Glutamatergic neuron (in vitro differentiated cells): Measurements from ENCODE around the gene NCLN. TPM values are rescaled to one million over a fixed set of nuclear protein-coding genes. Genes with fewer than 3 reads are reported as not detected.

Experiments
- DNase-seq: peaks from one replicate; pipeline ENCODE4 v3.0.0; 2022
- H3K27ac Mint-ChIP-seq: one replicate; pipeline ENCODE4 v1.8.0; 2020; ENCODE audit warnings: mild to moderate bottlenecking, mixed read lengths, inconsistent platforms; ENCODE audit not compliant: unreplicated experiment
- H3K27me3 Mint-ChIP-seq: one replicate; pipeline ENCODE4 v1.8.0; 2020; ENCODE audit warnings: mild to moderate bottlenecking, moderate library complexity, mixed read lengths, inconsistent platforms; ENCODE audit not compliant: unreplicated experiment
- H3K36me3 Mint-ChIP-seq: one replicate; pipeline ENCODE4 v1.8.0; 2020; ENCODE audit warnings: mild to moderate bottlenecking, mixed read lengths, inconsistent platforms; ENCODE audit not compliant: unreplicated experiment
- H3K4me1 Mint-ChIP-seq: one replicate; pipeline ENCODE4 v1.8.0; 2020; ENCODE audit warnings: mild to moderate bottlenecking, low read depth, mixed read lengths, inconsistent platforms; ENCODE audit not compliant: unreplicated experiment
- H3K4me3 Mint-ChIP-seq: one replicate; pipeline ENCODE4 v1.8.0; 2020; ENCODE audit warnings: mild to moderate bottlenecking, mixed read lengths, inconsistent platforms; ENCODE audit not compliant: unreplicated experiment
- H3K9me3 Mint-ChIP-seq: one replicate; pipeline ENCODE4 v1.8.0; 2020; ENCODE audit warnings: mild to moderate bottlenecking, moderate library complexity, mixed read lengths, inconsistent platforms; ENCODE audit not compliant: unreplicated experiment
- CTCF ChIP-seq: fragments of 200-600 bp; sonication (generic); IDR thresholded peaks from one replicate; pipeline ENCODE4 v1.5.0; 2021; ENCODE audit not compliant: partially characterized antibody, unreplicated experiment
- total RNA-seq: library from RNA; stranded (reverse); fragmentation: NEBNext Ultra II Directional; extraction: Animal tissue kit (Norgen Biotek cat#: 25700); gene quantifications from one replicate; pipeline ENCODE4 v1.2.1, GENCODE V29; 2021; ENCODE audit not compliant: unreplicated experiment

Gene NCLN
- total RNA-seq, 1 donor from 2014 or later, result 54.4 TPM

DNA sequence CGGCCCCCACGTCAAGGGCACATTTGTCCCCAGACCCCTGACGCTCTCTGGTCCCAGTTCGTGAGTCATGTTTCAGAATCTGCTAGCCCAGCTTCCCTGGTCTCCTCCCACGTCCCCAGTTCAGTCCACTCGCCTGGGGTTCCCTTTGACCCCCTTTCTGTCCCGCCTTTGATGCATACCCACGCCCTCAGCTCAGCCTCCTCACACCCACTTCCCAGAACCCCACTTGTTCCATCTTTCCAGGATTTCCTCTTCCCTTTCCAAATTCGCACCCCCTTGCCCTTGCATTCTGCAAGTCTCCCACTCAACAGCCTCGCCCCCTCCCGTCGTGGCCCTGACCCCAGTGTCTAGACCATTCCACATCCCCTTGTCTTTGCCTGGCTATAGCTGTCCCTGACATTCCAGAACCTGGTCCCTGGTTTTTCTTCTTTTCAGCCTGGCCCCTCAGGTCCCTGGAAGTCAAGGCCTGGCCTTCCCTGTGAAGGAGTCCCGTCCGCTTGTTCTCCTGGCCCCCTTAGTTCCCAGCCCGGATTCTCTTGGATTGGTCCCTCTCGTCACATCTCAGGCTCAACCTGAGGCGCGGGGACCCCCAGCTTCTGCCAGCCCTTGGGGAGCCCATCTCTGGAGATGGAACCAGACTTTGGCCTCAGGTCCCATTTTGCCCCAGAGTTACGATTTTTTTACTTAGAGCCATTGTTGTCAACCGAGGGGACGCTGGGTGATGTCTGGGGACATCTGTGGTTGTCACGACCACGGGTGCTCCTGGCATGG lies 1.3 kb downstream of the NCLN start:
- TF ChIP-seq CTCF, result no peak
- DNase-seq, result no peak
- Mint-ChIP-seq H3K9me3 (peaks cover 8% of the 10 kb centered on the region), H3K4me1 (peaks cover 12% of the 10 kb centered on the region), H3K36me3 (no peaks in the 10 kb centered on the region), H3K4me3 (peak overlapping the region; percentile 85), H3K27me3 (peaks cover 15% of the 10 kb centered on the region), H3K27ac (peak overlapping the region; percentile 87)

DNA sequence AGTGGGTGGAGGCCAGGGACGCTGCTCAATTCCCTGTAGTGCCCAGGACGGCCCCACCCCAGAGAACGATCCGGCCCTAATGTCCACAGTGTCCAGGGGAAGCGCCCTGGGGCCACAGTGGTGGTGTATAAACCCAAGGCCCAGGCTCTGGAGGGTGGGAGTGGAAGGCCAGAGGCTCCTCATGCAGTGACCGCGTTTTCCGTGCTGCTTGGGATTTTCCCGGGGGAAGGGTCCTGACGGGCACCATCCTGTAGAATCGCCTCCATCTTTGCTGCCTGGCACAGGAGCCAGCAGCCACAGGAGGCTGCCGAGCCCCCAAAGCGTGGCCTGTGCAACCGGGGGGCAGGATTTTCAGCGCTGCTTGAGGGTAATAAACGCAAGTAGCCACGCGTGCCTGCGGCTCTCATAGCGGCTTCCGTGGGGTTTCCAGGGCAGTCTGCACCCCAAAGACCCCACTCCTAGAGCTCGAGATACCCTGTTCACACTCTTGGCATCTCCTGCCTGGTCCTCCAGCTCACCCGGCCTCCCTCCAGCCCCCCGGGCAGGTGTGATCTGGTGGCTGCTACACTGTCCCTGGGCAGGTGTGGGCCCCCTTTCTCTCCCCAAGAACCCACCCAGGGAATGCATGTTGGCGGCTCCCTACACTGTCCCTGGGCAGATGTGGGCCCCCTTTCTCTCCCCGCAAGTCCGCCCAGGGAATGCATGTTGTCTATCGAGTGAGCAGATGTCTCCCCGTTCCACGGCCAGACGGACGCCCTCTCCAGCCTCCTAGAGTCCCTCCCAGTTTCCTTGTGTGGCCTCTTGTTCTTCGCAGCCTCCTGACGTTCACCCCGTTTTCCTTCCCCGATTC lies 2.2 kb downstream of the NCLN start:
- Mint-ChIP-seq H3K27me3 (peaks cover 15% of the 10 kb centered on the region), H3K36me3 (no peaks in the 10 kb centered on the region), H3K9me3 (peaks cover 8% of the 10 kb centered on the region), H3K4me3 (peak overlapping the region; percentile 85), H3K4me1 (peaks cover 11% of the 10 kb centered on the region), H3K27ac (peak overlapping the region; percentile 78)
- TF ChIP-seq CTCF, result no peak
- no peak for DNase-seq

GRCh38 chr19:3188627-3189596 lies 3.2 kb downstream of the NCLN start:
- Mint-ChIP-seq H3K27ac (peak overlapping the region; percentile 78), H3K9me3 (peaks cover 8% of the 10 kb centered on the region), H3K4me3 (peak overlapping the region; percentile 74)

GRCh38 chr19:3189702-3190469 lies 4.2 kb downstream of the NCLN start:
- DNase-seq, result no peak
- Mint-ChIP-seq H3K4me3 (no peak overlapping the region), H3K9me3 (peaks cover 8% of the 10 kb centered on the region), H3K27ac (no peak overlapping the region), H3K4me1 (peaks cover 11% of the 10 kb centered on the region), H3K36me3 (no peaks in the 10 kb centered on the region), H3K27me3 (peaks cover 15% of the 10 kb centered on the region)
- TF ChIP-seq CTCF, result no peak

More at GRCh38 chr19:3188627-3189596, 3.2 kb downstream of the NCLN start:
- no peak for DNase-seq
- peaks cover 15% of the 10 kb centered on the region for H3K27me3 Mint-ChIP-seq
- no peaks in the 10 kb centered on the region for H3K36me3 Mint-ChIP-seq
- peaks cover 11% of the 10 kb centered on the region for H3K4me1 Mint-ChIP-seq
- no peak for TF ChIP-seq CTCF
